ENCODE results near the gene UCP2. TPM values are rescaled to one million over a fixed set of nuclear protein-coding genes. Genes with fewer than 3 reads are reported as not detected.

The UCP2 gene
- total RNA-seq, 1 donor from 2014 or later = 12.8 TPM

GRCh38 chr11:73957654-73958361 lies 24.8 kb downstream of the UCP2 start:
- Mint-ChIP-seq H3K4me3 (ENCODE audit: unreplicated experiment) (no peak overlapping the region), H3K36me3 (ENCODE audit: low read depth, unreplicated experiment) (no peaks in the 10 kb centered on the region), H3K4me1 (ENCODE audit: unreplicated experiment) (peaks cover 3% of the 10 kb centered on the region), H3K9me3 (ENCODE audit: unreplicated experiment) (no peaks in the 10 kb centered on the region), H3K27me3 (ENCODE audit: unreplicated experiment) (peaks cover 5% of the 10 kb centered on the region), H3K27ac (ENCODE audit: unreplicated experiment) (no peak overlapping the region)
- no peak for DNase-seq (ENCODE audit: low spot score)
- TF ChIP-seq CTCF (IDR thresholded peaks at IDR 0.05; ENCODE audit: unreplicated experiment) = no peak

- no peak for TF ChIP-seq CTCF (IDR thresholded peaks at IDR 0.05; ENCODE audit: unreplicated experiment)
- DNase-seq (ENCODE audit: low spot score) = no peak
- H3K27me3 Mint-ChIP-seq (ENCODE audit: unreplicated experiment) = peaks cover 5% of the 10 kb centered on the region
- H3K9me3 Mint-ChIP-seq (ENCODE audit: unreplicated experiment) = no peaks in the 10 kb centered on the region
- H3K4me3 Mint-ChIP-seq (ENCODE audit: unreplicated experiment) = no peak overlapping the region
- H3K4me1 Mint-ChIP-seq (ENCODE audit: unreplicated experiment) = peaks cover 3% of the 10 kb centered on the region
- no peaks in the 10 kb centered on the region for H3K36me3 Mint-ChIP-seq (ENCODE audit: low read depth, unreplicated experiment)
- no peak overlapping the region for H3K27ac Mint-ChIP-seq (ENCODE audit: unreplicated experiment)
These were observed 25.6 kb downstream of the UCP2 start for GRCh38 chr11:73956876-73957653.

- H3K4me1 Mint-ChIP-seq (ENCODE audit: unreplicated experiment) = peaks cover 3% of the 10 kb centered on the region
These were observed 30.8 kb downstream of the UCP2 start for GRCh38 chr11:73951797-73952196.

GRCh38 chr11:73950869-73951710 lies 31.6 kb downstream of the UCP2 start, which contains the start of gene DNAJB13:
TSS of gene DNAJB13 (plus strand) at chr11:73951026. CDS start at chr11:73951070, 44 bp downstream.
- no peaks in the 10 kb centered on the region for H3K36me3 Mint-ChIP-seq (ENCODE audit: low read depth, unreplicated experiment)
- peaks cover under 1% of the 10 kb centered on the region for H3K4me1 Mint-ChIP-seq (ENCODE audit: unreplicated experiment)
- H3K4me3 Mint-ChIP-seq (ENCODE audit: unreplicated experiment) = no peak within 1 kb of the TSS
- TF ChIP-seq CTCF (IDR thresholded peaks at IDR 0.05; ENCODE audit: unreplicated experiment) = no peak
- no peaks in the 10 kb centered on the region for H3K9me3 Mint-ChIP-seq (ENCODE audit: unreplicated experiment)
- H3K27ac Mint-ChIP-seq (ENCODE audit: unreplicated experiment) = peak within 1 kb of the TSS; percentile 13
- H3K27me3 Mint-ChIP-seq (ENCODE audit: unreplicated experiment) = peaks cover under 1% of the 10 kb centered on the region
- DNase-seq (ENCODE audit: low spot score) = peak; percentile 67

More at GRCh38 chr11:73951797-73952196, 30.8 kb downstream of the UCP2 start:
- TF ChIP-seq CTCF (IDR thresholded peaks at IDR 0.05; ENCODE audit: unreplicated experiment) = no peak
- Mint-ChIP-seq H3K27me3 (ENCODE audit: unreplicated experiment) (peaks cover 5% of the 10 kb centered on the region), H3K9me3 (ENCODE audit: unreplicated experiment) (no peaks in the 10 kb centered on the region), H3K27ac (ENCODE audit: unreplicated experiment) (peak overlapping the region; percentile 13), H3K4me3 (ENCODE audit: unreplicated experiment) (peak overlapping the region; percentile 27), H3K36me3 (ENCODE audit: low read depth, unreplicated experiment) (no peaks in the 10 kb centered on the region)
- DNase-seq (ENCODE audit: low spot score) = no peak
